Stimulated activated CD4-positive, alpha-beta T cell treated with anti-CD3 and anti-CD28 coated beads, Interleukin-1b, Interleukin-23, amount 100 ng/mL, for 4 hours (primary cell): ENCODE measurements around the gene TEN1.

Experiments
- DNase-seq, 2 donors: peaks; one replicate each; pipeline ENCODE4 v3.0.0-alpha.2; 2020; ENCODE audit warnings: low read depth in 2 of 2

The TEN1 gene

GRCh38 chr17:76005263-76006149, 26.5 kb downstream of the TEN1 start:
- peak; percentile 76 to 86 for DNase-seq

GRCh38 chr17:76007131-76007849, 28.2 kb downstream of the TEN1 start:
- DNase-seq, result no peak

GRCh38 chr17:76007850-76008165, 28.8 kb downstream of the TEN1 start:
- no peak for DNase-seq

GRCh38 chr17:76008208-76008607, 29.2 kb downstream of the TEN1 start:
- no peak for DNase-seq

GRCh38 chr17:76008630-76009425, 29.8 kb downstream of the TEN1 start:
- no peak for DNase-seq

- no peak for DNase-seq
Measured at GRCh38 chr17:76009447-76009846, 30.4 kb downstream of the TEN1 start.

GRCh38 chr17:76009969-76010661, 31.1 kb downstream of the TEN1 start:
- DNase-seq, result no peak

GRCh38 chr17:76011951-76012350, 32.9 kb downstream of the TEN1 start:
- DNase-seq, result no peak

- DNase-seq, result no peak
Measured at GRCh38 chr17:76013377-76013932, 34.4 kb downstream of the TEN1 start.

GRCh38 chr17:76014100-76014924, 35.3 kb downstream of the TEN1 start:
- DNase-seq, result peak; percentile 66 to 70

- DNase-seq, result no peak
Measured at GRCh38 chr17:76014925-76015261, 35.9 kb downstream of the TEN1 start.

GRCh38 chr17:76017481-76018339, 38.7 kb downstream of the TEN1 start:
- DNase-seq, result no peak

GRCh38 chr17:76018340-76018680, 39.3 kb downstream of the TEN1 start:
- no peak for DNase-seq

- DNase-seq, result no peak
Measured at GRCh38 chr17:76018801-76019200, 39.8 kb downstream of the TEN1 start.

GRCh38 chr17:76019833-76020467, 40.9 kb downstream of the TEN1 start:
- DNase-seq, result no peak

GRCh38 chr17:76022285-76022684, 43.2 kb downstream of the TEN1 start:
- no peak for DNase-seq

- DNase-seq, result no peak
Measured at GRCh38 chr17:76022973-76023899, 44.2 kb downstream of the TEN1 start.

- no peak for DNase-seq
Measured at GRCh38 chr17:76023900-76024237, 44.8 kb downstream of the TEN1 start.
